GM21825 (cell line): ENCODE results near the gene TACC3.
A peak's percentile ranks its signal among the peaks of the same experiment; 100 is the strongest.
"Not testable (repeated sequence)": the region's sequence is repeated elsewhere in the genome, so short reads cannot be mapped to it uniquely, and the experiment has no call there.

Experiments
- ATAC-seq: cut with Tn5 transposase; IDR thresholded peaks from one replicate; pipeline ENCODE4 v1.9.1; 2021; ENCODE audit warnings: mild to moderate bottlenecking, moderate library complexity; ENCODE audit not compliant: unreplicated experiment

The TACC3 gene

GRCh38 chr4:1701671-1702070 is 19.6 kb upstream of the TACC3 start:
- ATAC-seq = not testable (repeated sequence)

DNA sequence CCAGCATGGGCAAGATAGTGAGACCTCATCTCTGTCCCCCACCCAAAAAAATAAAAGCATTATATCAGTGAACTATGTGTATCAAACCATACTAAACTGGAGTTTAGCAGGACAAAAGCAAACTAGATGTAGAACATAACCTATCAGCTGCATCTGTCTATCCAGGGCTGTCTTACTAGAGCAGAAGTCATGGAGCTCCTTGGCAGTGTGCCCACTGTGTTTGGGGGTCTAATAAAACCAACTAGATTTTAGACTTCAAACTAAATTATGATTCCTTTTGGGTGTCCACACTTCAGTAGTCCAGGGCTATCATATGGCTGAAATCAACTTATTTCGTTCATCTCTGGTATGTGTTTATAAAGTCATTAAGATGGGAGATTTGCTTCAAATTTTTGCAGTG is 17.5 kb upstream of the TACC3 start:
- ATAC-seq = no peak

GRCh38 chr4:1705732-1706131 is 15.6 kb upstream of the TACC3 start:
- ATAC-seq = no peak

- no peak for ATAC-seq
Observed at GRCh38 chr4:1706358-1706757, 15.0 kb upstream of the TACC3 start.

GRCh38 chr4:1708581-1708980 is 12.7 kb upstream of the TACC3 start:
- no peak for ATAC-seq

DNA sequence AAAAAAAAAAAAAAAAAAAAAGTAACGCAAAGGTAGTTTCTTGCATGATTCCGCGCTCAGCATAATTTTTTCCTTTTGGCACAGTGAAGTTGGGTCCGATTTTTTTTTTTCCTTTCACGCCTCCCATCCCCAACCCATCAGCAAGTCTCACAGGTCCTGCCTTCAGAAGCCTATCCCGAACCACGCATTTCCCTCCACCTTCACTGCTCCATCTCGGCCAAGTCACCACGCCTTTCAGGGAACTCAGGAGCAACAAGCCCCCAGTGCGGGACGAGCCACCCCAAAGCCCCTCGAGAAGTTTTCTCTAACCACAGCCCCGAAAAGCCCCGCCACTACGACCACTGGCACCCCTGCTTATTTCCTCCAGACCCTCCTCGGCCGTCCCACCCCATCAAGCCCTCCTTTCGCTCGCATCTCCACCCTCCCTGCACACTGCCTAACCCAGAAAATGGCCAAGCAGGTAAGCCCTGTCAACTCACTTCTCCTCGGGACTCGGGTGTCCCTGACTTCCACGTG is 10.2 kb upstream of the TACC3 start:
- no peak for ATAC-seq

DNA sequence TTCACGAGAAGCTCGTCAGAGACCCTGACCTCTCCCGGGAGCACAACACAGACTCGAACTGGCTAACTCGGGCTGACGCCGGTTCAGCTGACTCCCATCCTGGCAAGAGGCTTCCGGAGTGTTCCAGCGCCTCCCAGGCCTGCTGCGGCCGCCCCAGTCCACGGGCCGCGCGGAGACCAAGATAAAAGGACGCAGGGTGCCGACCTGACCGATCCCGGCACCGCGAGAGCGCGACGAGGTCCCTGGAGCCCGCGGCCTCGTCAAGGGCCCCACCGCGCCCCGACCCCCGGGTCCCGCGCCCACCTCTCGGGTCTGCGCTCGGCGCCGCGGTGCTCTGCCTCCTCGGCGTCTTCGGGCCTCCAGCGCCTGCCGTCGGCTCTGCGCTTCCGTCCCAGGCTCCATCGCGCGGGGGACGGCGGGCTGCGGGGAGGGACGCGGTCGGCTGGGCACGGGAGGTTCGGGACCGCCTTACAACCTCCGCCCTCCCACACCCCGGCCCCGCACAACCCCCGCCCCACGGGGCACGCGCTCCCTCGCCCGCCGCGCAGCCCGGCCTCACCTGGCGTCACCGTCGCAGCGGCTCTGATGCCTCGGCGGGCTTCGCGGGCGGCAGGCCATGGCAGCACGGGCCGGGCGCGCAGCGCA is 9.6 kb upstream of the TACC3 start:
- peak; percentile 8 for ATAC-seq

DNA sequence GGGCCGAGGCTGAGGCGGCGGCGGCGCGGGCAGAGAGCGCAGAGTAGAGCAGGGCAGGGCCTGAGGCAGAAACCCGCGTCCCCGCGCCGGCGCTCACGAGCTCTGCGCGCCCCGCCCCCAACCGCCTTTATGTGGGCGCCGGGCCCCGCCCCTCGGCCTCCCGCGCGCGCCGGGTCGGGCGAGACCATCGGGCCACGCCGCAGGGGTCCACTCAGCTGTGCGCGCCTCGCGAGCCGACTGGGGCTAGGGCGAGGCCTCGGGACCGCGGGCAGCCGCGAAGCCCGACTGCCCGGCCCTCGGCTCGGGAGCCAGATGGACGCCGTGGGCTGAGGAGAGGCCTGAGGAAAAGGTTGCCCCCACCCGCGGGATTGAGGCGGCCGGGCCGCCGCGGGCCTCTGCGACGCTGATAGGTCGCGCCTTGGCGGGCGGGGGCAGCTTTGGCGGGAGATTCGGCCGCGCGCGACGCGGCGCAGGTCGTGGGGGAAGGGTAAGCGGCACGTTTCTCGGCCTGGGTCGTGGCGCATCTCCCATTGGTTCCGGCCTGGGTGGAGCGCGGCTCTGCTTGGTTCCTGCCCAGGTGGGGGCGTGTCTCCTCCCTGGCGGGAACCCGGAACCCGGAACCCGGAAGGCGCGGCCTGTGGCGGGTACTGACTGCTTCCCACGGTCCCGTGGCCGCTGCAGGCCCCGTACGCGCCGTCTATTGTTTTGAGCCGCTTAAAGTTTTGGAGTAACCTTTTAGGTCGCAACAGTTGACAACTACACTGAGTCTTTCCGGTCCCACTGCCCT is 8.9 kb upstream of the TACC3 start, which contains the start of gene SLBP:
Gene SLBP (minus strand): TSS at position 104 of the 787 bp plus-strand sequence. CDS start 131 bp downstream, outside the sequence.
- peak; percentile 68 for ATAC-seq

DNA sequence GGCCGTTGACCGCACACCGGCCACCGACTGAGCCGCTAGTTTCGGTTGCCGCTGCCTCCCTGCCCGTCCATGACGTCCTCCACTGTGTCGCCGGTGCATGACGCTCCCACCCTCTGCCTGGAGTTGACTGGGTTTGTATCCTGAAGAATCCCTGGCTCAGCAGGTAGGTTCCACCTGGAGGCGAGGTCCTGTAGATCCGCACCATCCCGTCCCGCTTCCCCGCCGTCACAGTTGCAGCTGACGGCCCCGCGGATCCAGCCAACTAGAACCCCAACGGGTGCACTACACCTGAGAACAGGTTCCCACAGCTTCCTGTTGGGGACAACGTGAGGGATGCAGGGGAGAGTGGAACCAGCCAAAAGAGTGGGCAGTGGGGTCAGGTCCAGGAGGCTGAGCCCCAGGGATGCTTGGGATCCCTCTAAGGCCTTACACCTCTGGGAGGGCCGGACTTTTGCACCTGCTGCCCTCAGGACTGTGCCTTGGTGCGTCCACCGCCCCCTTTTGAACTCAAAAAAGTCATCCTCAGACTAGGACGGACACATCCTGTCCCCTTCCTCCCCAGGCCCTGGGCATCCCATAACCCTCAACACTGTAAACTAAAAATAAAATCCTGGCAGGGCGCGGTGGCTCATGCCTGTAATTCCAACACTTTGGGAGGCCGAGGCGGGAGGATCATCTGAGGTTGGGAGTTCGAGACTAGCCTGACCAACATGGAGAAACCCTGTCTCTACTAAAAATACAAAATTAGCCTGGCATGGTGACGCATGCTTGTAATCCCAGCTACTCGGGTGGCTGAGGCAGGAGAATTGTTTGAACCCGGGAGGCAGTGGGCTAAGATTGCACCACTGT is 8.1 kb upstream of the TACC3 start:
- no peak for ATAC-seq

- no peak for ATAC-seq
Observed at GRCh38 chr4:1714303-1715001, 6.9 kb upstream of the TACC3 start.

GRCh38 chr4:1715002-1715758 is 6.1 kb upstream of the TACC3 start:
- ATAC-seq = no peak

GRCh38 chr4:1716065-1716945 is 5.0 kb upstream of the TACC3 start:
- no peak for ATAC-seq

DNA sequence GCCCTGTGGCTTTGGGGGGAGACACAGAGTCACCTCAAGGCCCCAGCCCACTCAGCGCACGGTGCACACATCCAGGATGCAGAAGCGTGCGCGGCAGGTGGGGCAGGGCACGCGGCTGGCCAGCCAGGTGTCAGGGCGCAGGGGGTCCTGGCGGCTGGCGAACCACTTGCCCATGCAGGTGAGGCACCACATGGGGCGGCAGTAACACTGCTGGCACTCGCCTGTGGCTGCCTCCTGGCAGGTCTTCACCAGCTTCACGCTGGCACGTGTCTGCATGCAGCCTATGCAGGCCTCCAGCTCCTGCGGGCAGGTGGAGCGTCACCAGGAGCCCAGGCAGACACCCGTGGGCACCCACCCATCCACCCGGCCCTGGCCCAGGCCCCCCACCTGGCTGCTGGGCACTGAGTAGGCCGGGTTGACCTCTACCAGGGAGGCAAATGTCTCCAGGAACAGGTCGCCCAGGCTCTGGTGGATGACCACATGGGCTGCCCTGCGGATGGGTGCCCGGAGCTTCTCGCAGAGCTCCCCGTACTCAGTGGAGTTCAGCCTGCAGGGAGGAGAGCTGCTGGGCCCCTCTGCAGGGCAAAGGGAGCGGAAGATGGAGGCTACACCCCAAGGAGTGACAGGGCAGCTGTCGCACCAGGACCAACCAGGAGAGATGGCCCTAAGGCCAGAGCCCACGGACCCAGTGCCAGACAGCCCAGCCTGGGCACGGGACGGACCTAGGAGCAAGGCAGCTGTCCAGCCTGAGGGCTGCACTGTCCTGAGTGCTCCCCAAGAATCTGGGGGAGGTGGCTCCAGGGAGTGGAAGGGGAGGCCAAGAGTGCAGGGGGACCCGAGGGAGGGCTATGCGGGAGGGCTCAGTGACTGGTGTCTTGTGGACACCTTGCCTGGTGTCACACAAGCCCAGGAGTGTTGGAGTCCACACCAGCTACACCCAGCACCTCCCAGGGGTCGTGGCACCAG is 3.9 kb upstream of the TACC3 start:
- no peak for ATAC-seq

DNA sequence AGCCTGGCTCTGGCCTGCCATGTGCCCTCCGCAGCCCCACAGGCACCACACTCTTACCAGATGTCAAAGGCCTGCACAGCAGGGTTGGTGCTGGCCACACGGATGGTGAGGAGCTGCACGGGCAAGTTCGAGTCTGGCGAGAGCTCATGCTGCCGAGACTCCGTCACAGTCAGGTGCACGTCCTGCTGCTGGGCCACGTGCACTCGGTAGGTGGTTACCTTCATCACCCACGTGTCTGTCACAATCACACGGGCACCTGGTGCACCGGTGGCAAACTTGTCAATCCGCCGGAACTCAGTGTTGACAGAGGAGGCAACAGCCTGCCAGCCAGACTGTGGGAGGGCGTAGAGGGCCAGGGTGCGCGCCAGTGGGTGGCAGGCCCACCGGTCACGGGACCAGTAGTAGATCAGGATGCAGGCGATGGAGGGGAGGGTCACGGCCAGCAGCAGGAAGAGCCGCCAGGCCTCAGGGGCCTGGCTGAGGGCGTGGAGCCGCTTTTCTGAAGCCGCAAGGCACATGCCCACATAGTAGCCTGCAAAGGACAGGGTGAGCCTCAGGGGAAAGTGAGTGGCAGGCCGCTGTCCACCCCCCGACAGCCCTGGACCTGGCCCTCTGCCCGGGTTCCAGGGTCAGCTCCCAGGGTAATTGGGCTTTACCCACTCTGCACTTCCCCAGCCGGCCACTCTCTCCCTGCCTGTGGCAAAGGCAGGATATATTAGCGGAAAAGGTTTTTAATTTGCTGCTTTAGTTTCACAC is 3.0 kb upstream of the TACC3 start:
- ATAC-seq = no peak

GRCh38 chr4:1720163-1720983 is 948 bp upstream of the TACC3 start:
- ATAC-seq = peak; percentile 13
